IPS-NIHi11 (cell line): Measurements from ENCODE around the gene AMIGO3.

Experiments
- DNase-seq: peaks from one replicate; pipeline ENCODE4 v3.0.0; 2012; ENCODE audit warnings: mixed read lengths, low spot score

AMIGO3 gene

GRCh38 chr3:49667701-49668413 lies 51.6 kb downstream of the AMIGO3 start:
- DNase-seq: no peak
